HG03103 (cell line): ENCODE data around the gene TRIO.

Experiments
- ATAC-seq: cut with Tn5 transposase; IDR thresholded peaks from one replicate; pipeline ENCODE4 v1.9.1; 2021; ENCODE audit warnings: low read depth; ENCODE audit not compliant: unreplicated experiment

Gene TRIO

GRCh38 chr5:14460844-14461398, 317.8 kb downstream of the TRIO start:
- no peak for ATAC-seq

GRCh38 chr5:14462681-14463080, 319.5 kb downstream of the TRIO start:
- no peak for ATAC-seq

GRCh38 chr5:14463629-14464028, 320.5 kb downstream of the TRIO start:
- no peak for ATAC-seq

GRCh38 chr5:14464096-14464495, 321.0 kb downstream of the TRIO start:
- no peak for ATAC-seq

GRCh38 chr5:14464671-14465070, 321.5 kb downstream of the TRIO start:
- no peak for ATAC-seq

- no peak for ATAC-seq
These were observed 322.0 kb downstream of the TRIO start for GRCh38 chr5:14465116-14465515.

GRCh38 chr5:14465776-14466175, 322.6 kb downstream of the TRIO start:
- no peak for ATAC-seq

- ATAC-seq, result no peak
These were observed 324.1 kb downstream of the TRIO start for GRCh38 chr5:14467251-14467650.

- ATAC-seq, result no peak
These were observed 324.7 kb downstream of the TRIO start for GRCh38 chr5:14467886-14468285.

- no peak for ATAC-seq
These were observed 326.6 kb downstream of the TRIO start for GRCh38 chr5:14469551-14470377.

GRCh38 chr5:14471507-14471906, 328.4 kb downstream of the TRIO start:
- no peak for ATAC-seq

- ATAC-seq, result no peak
These were observed 329.9 kb downstream of the TRIO start for GRCh38 chr5:14472986-14473567.

- ATAC-seq, result no peak
These were observed 331.9 kb downstream of the TRIO start for GRCh38 chr5:14475045-14475444.

- no peak for ATAC-seq
These were observed 333.8 kb downstream of the TRIO start for GRCh38 chr5:14476786-14477435.

GRCh38 chr5:14479143-14479696, 336.1 kb downstream of the TRIO start:
- no peak for ATAC-seq

- ATAC-seq, result no peak
These were observed 338.2 kb downstream of the TRIO start for GRCh38 chr5:14481349-14481748.

- no peak for ATAC-seq
These were observed 338.9 kb downstream of the TRIO start for GRCh38 chr5:14482085-14482484.

GRCh38 chr5:14483504-14484157, 340.5 kb downstream of the TRIO start:
- no peak for ATAC-seq

GRCh38 chr5:14486486-14486885, 343.3 kb downstream of the TRIO start:
- ATAC-seq, result no peak

- no peak for ATAC-seq
These were observed 344.1 kb downstream of the TRIO start for GRCh38 chr5:14486996-14487896.
